ENCODE data around the gene CCDC9B.

The CCDC9B gene

DNA sequence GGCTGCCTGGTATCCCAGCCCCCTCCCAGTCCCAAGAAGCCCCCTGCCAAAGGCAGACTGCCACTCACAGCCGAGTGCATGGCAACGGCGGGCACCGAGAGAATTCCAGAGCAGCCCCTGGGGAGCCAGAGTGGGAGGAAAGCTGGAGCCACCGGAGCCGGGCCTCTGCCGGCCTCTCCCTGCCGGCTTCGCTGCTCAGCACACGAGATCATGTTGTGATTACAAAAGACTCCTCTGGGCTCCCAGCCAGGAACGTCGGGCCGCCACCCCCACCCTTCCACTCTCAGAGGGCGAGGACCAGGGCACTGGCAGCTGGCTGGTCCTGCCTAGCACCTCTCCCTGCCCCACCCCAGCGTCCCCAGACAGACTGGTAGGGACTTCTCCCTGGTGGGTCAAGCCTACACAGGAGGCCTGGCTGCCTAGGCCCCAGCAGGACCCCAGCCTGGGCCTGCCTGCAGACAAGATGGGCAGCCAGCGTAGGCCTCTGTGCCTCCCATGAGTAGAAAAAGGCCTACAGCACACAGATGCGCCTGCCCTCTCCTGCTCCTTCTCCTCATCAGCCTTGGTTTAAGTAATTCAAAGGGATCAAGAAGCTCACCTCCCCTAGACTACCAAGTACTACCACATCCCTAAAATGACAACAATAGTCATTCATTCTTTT is at the start of gene CCDC9B:
TSS of gene CCDC9B (minus strand) at position 200 of the 661 bp plus-strand sequence. CDS start at position 80, 120 bp downstream.
- peak within 1 kb of the TSS; percentile 92 for H3K9ac ChIP-seq (ENCODE audit: low read length)
- no peaks in the 10 kb centered on the region for H3K36me3 ChIP-seq (ENCODE audit: control insufficient read depth, insufficient read depth, low read length, severe bottlenecking)
- peak; percentile 97 for DNase-seq (ENCODE audit: low read depth)
- H3K4me3 ChIP-seq (ENCODE audit: low read length) = peak within 1 kb of the TSS; percentile 73
- no peaks in the 10 kb centered on the region for H3K9me3 ChIP-seq (ENCODE audit: control insufficient read depth, low read length)
- H3K4me1 ChIP-seq (ENCODE audit: control insufficient read depth, insufficient read depth, low read length) = peaks cover 63% of the 10 kb centered on the region
- no peaks in the 10 kb centered on the region for H3K27me3 ChIP-seq (replicated peaks; ENCODE audit: control insufficient read depth, insufficient read depth, low read length)

- H3K36me3 ChIP-seq (ENCODE audit: control insufficient read depth, insufficient read depth, low read length, severe bottlenecking) = peaks cover 58% of the 10 kb centered on the region
- peak overlapping the region; percentile 46 for H3K4me3 ChIP-seq (ENCODE audit: low read length)
- peak overlapping the region; percentile 77 for H3K9ac ChIP-seq (ENCODE audit: low read length)
- no peaks in the 10 kb centered on the region for H3K27me3 ChIP-seq (replicated peaks; ENCODE audit: control insufficient read depth, insufficient read depth, low read length)
- DNase-seq (ENCODE audit: low read depth) = no peak
- no peaks in the 10 kb centered on the region for H3K9me3 ChIP-seq (ENCODE audit: control insufficient read depth, low read length)
- peaks cover 54% of the 10 kb centered on the region for H3K4me1 ChIP-seq (ENCODE audit: control insufficient read depth, insufficient read depth, low read length)
Observed at GRCh38 chr15:40389824-40390595, 49.3 kb upstream of the CCDC9B start.

DNA sequence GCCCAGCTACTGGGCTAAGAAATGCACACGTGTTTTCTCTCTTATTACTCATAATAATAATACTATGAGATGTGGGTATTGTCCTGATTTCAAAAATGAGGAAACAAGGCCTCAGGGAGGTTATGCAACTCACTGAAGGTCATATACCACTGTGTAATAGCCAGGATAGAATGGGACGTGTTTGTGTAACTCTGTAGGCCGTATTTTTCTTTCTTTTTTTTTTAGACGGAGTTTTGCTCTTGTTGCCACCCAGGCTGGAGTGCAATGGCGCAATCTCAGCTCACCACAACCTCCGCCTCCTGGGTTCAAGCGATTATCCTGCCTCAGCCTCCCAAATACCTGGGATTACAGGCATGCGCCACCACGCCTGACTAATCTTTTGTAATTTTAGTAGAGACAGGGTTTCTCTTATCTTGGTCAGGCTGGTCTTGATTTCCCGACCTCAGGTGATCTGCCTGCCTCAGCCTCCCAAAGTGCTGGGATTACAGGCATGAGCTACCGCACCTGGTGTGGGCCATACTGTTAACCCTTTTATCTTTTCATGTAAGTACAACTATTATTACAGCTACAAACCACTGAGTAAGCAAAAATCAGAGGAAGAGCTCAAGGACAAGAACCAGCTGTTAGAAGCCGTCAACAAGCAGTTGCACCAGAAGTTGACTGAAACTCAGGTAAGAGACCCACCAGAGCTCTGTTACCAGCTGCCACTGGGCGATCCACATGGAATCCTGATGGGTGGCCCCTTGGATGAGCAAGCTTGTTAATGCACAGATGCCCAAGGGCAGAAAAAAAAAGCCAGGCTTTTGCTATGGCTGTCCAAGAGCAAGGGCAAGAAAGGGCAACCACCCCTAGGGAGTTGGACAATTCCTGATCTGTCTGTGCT is 48.4 kb upstream of the CCDC9B start:
- H3K4me3 ChIP-seq (ENCODE audit: low read length) = peak overlapping the region; percentile 46
- H3K9ac ChIP-seq (ENCODE audit: low read length) = peak overlapping the region; percentile 77
- H3K36me3 ChIP-seq (ENCODE audit: control insufficient read depth, insufficient read depth, low read length, severe bottlenecking) = peaks cover 58% of the 10 kb centered on the region
- peaks cover 57% of the 10 kb centered on the region for H3K4me1 ChIP-seq (ENCODE audit: control insufficient read depth, insufficient read depth, low read length)
- H3K9me3 ChIP-seq (ENCODE audit: control insufficient read depth, low read length) = no peaks in the 10 kb centered on the region
- peak; percentile 27 for DNase-seq (ENCODE audit: low read depth)
- no peaks in the 10 kb centered on the region for H3K27me3 ChIP-seq (replicated peaks; ENCODE audit: control insufficient read depth, insufficient read depth, low read length)

DNA sequence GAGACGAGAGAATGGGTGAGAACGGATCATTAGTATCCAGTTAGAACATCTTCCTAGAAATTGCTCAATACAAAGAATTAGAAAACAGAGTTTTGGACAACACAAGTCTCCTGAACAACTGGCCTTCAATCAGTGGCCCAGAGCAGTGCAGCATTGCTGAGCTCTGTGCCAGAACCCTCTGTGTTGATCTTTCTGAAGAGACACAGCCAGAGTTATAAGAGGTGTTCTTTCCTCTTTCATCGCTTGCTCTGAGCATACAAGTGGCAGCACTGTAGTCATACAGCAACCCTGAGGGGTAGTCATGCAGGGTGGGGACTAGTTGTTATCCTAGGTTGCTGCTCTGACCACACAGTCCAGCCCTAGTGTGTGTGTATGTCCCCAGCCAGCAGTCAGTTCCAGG is 45.7 kb upstream of the CCDC9B start:
- Histone ChIP-seq H3K36me3 (ENCODE audit: control insufficient read depth, insufficient read depth, low read length, severe bottlenecking) (peaks cover 31% of the 10 kb centered on the region), H3K9me3 (ENCODE audit: control insufficient read depth, low read length) (no peaks in the 10 kb centered on the region), H3K4me3 (ENCODE audit: low read length) (no peak overlapping the region), H3K4me1 (ENCODE audit: control insufficient read depth, insufficient read depth, low read length) (peaks cover 58% of the 10 kb centered on the region), H3K27me3 (replicated peaks; ENCODE audit: control insufficient read depth, insufficient read depth, low read length) (no peaks in the 10 kb centered on the region), H3K9ac (ENCODE audit: low read length) (no peak overlapping the region)
- no peak for DNase-seq (ENCODE audit: low read depth)

DNA sequence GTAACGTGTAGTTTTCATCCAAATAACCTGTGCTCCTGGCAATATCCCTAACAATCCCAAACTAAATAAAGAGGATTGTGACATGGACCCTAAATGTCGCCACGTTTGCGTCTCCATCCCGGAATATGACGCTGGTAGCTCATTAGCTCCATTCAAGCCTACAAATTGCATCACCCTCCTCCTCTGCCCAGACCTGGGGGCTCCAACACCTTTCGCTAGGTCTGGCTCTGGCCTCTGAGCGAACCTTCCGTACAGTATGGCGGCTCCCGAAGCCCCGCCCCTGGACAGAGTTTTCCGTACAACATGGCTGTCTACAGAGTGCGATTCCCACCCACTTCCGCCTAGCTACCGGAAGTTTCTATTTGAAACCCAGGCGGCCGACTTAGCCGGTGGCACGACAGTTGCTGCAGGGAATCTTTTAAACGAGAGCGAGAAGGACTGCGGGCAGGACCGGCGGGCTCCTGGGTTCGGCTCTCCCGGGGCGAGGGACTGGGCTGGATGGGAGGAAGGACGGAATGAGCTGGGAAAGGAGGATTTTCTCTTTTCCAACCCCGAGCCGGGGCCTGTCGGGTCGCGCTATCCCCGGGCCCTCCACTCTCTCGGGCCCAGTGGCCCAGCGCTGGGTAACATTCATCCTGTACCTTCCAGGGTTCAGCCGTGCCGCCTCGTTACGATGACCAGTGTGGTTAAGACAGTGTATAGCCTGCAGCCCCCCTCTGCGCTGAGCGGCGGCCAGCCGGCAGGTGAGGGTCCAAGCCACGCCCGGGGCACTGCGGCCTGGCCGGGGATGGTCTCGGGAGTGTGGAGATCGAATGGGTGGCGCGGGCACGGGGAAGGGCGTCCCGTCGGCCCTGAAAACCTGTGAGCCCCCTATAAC is 42.1 kb upstream of the CCDC9B start, which contains the start of gene KNSTRN:
TSS of gene KNSTRN (plus strand) at position 142 of the 877 bp plus-strand sequence. CDS start at position 257, 115 bp downstream.
- H3K4me3 ChIP-seq (ENCODE audit: low read length) = peak within 1 kb of the TSS; percentile 95
- H3K9ac ChIP-seq (ENCODE audit: low read length) = peak within 1 kb of the TSS; percentile 95
- no peaks in the 10 kb centered on the region for H3K27me3 ChIP-seq (replicated peaks; ENCODE audit: control insufficient read depth, insufficient read depth, low read length)
- no peaks in the 10 kb centered on the region for H3K9me3 ChIP-seq (ENCODE audit: control insufficient read depth, low read length)
- peak; percentile 98 for DNase-seq (ENCODE audit: low read depth)
- H3K4me1 ChIP-seq (ENCODE audit: control insufficient read depth, insufficient read depth, low read length) = peaks cover 45% of the 10 kb centered on the region
- H3K36me3 ChIP-seq (ENCODE audit: control insufficient read depth, insufficient read depth, low read length, severe bottlenecking) = peaks cover 13% of the 10 kb centered on the region

DNA sequence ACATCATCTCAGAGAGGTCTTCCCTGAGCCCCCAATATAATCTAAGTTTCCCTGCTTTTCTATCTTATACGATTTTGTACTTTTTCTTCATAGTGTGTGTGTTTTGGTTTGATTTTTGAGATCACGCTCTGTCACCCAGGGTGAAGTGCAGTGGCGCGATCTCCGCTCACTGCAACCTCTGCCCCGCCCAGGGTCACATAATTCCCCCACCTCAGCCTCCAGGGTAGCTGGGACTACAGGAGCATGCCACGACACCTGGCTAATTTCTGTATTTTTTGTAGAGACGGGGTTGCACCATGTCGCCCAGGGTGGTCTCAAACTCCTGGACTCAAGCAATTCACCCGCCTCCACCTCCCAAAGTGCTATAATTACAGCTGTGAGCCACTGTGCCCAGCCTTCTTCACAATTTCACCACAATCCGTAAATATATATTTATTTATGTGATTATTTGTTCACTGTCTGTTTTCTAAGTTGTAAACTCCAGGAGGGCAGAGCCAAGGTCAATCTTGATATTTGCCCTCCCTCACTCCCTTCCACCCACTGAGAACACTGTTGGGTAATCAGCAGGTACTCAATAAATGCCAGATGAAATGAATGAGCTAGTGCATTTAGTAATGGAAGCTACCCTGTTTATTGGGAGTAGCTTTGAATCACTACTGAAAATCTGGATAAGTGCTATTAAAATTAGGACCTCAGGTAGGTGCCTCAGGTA is 41.2 kb upstream of the CCDC9B start:
- no peaks in the 10 kb centered on the region for H3K9me3 ChIP-seq (ENCODE audit: control insufficient read depth, low read length)
- H3K4me3 ChIP-seq (ENCODE audit: low read length) = peak overlapping the region; percentile 95
- DNase-seq (ENCODE audit: low read depth) = no peak
- no peaks in the 10 kb centered on the region for H3K27me3 ChIP-seq (replicated peaks; ENCODE audit: control insufficient read depth, insufficient read depth, low read length)
- peaks cover 8% of the 10 kb centered on the region for H3K36me3 ChIP-seq (ENCODE audit: control insufficient read depth, insufficient read depth, low read length, severe bottlenecking)
- peaks cover 45% of the 10 kb centered on the region for H3K4me1 ChIP-seq (ENCODE audit: control insufficient read depth, insufficient read depth, low read length)
- H3K9ac ChIP-seq (ENCODE audit: low read length) = peak overlapping the region; percentile 95

- Histone ChIP-seq H3K9ac (ENCODE audit: low read length) (peak overlapping the region; percentile 71), H3K4me3 (ENCODE audit: low read length) (no peak overlapping the region), H3K9me3 (ENCODE audit: control insufficient read depth, low read length) (no peaks in the 10 kb centered on the region), H3K4me1 (ENCODE audit: control insufficient read depth, insufficient read depth, low read length) (peaks cover 37% of the 10 kb centered on the region), H3K27me3 (replicated peaks; ENCODE audit: control insufficient read depth, insufficient read depth, low read length) (no peaks in the 10 kb centered on the region), H3K36me3 (ENCODE audit: control insufficient read depth, insufficient read depth, low read length, severe bottlenecking) (no peaks in the 10 kb centered on the region)
- no peak for DNase-seq (ENCODE audit: low read depth)
Observed at GRCh38 chr15:40380636-40381035, 39.9 kb upstream of the CCDC9B start.

- H3K4me3 ChIP-seq (ENCODE audit: low read length) = no peak overlapping the region
- H3K36me3 ChIP-seq (ENCODE audit: control insufficient read depth, insufficient read depth, low read length, severe bottlenecking) = no peaks in the 10 kb centered on the region
- no peaks in the 10 kb centered on the region for H3K9me3 ChIP-seq (ENCODE audit: control insufficient read depth, low read length)
- no peaks in the 10 kb centered on the region for H3K27me3 ChIP-seq (replicated peaks; ENCODE audit: control insufficient read depth, insufficient read depth, low read length)
- peak overlapping the region; percentile 71 for H3K9ac ChIP-seq (ENCODE audit: low read length)
- DNase-seq (ENCODE audit: low read depth) = peak; percentile 96
- peaks cover 37% of the 10 kb centered on the region for H3K4me1 ChIP-seq (ENCODE audit: control insufficient read depth, insufficient read depth, low read length)
Observed at GRCh38 chr15:40379853-40380252, 39.1 kb upstream of the CCDC9B start.

DNA sequence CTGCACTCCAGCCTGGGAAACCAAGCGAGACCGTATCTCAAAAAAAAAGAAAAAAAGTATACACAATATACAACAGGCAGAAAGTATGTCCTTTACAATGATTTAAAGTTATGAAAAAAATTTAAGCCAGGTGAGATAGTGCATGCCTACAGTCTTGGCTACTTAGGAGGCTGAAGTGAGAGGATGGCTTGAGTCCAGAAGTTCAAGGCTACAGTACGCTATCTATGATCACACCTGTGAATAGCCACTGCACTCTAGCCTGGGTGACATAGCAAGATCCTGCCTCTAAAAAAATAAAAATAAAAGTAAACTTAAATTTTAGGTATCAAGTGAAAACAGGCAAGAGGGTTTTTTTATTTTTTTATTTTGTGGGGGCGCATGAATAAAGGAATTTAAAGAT is 38.6 kb upstream of the CCDC9B start:
- H3K4me3 ChIP-seq (ENCODE audit: low read length) = no peak overlapping the region
- peak overlapping the region; percentile 54 for H3K9ac ChIP-seq (ENCODE audit: low read length)
- no peaks in the 10 kb centered on the region for H3K9me3 ChIP-seq (ENCODE audit: control insufficient read depth, low read length)
- DNase-seq (ENCODE audit: low read depth) = no peak
- no peaks in the 10 kb centered on the region for H3K27me3 ChIP-seq (replicated peaks; ENCODE audit: control insufficient read depth, insufficient read depth, low read length)
- no peaks in the 10 kb centered on the region for H3K36me3 ChIP-seq (ENCODE audit: control insufficient read depth, insufficient read depth, low read length, severe bottlenecking)
- H3K4me1 ChIP-seq (ENCODE audit: control insufficient read depth, insufficient read depth, low read length) = peaks cover 36% of the 10 kb centered on the region

DNA sequence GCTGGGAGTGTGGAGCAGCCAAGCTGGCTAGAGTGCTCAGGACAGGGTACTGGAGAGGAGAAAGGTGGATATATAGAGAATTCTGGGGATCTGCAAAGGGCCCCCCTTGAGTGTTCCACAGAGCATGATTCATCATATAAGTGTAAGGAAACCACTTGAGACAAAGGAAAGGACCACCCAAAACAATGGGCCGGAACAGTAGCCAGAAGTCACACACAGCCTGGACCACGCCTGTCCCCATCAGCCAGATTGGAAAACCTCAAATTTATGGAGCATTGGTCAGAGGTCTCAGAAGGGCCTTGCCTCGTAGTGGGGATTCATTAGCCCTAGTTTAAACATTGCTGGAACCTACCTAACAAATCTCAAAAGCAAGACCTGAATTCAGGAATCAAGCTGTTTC is 36.9 kb upstream of the CCDC9B start:
- H3K4me3 ChIP-seq (ENCODE audit: low read length) = no peak overlapping the region
- no peak for DNase-seq (ENCODE audit: low read depth)
- H3K9me3 ChIP-seq (ENCODE audit: control insufficient read depth, low read length) = no peaks in the 10 kb centered on the region
- H3K4me1 ChIP-seq (ENCODE audit: control insufficient read depth, insufficient read depth, low read length) = peaks cover 30% of the 10 kb centered on the region
- no peaks in the 10 kb centered on the region for H3K36me3 ChIP-seq (ENCODE audit: control insufficient read depth, insufficient read depth, low read length, severe bottlenecking)
- no peaks in the 10 kb centered on the region for H3K27me3 ChIP-seq (replicated peaks; ENCODE audit: control insufficient read depth, insufficient read depth, low read length)
- no peak overlapping the region for H3K9ac ChIP-seq (ENCODE audit: low read length)

Measured in adipocyte (in vitro differentiated cells).